ENCODE results near the gene RCN2.
A peak's percentile ranks its signal among the peaks of the same experiment; 100 is the strongest.

RCN2 gene

GRCh38 chr15:76976572-76977270, 45.2 kb downstream of the RCN2 start:
- no peak for DNase-seq

- DNase-seq = no peak
Observed at GRCh38 chr15:76978522-76979330, 47.2 kb downstream of the RCN2 start.

- DNase-seq = no peak
Observed at GRCh38 chr15:76979331-76979925, 47.9 kb downstream of the RCN2 start.

GRCh38 chr15:76979996-76980520, 48.5 kb downstream of the RCN2 start:
- no peak for DNase-seq

- DNase-seq = no peak
Observed at GRCh38 chr15:76982356-76982755, 50.8 kb downstream of the RCN2 start.

GRCh38 chr15:76982756-76983155, 51.2 kb downstream of the RCN2 start:
- DNase-seq = no peak

GRCh38 chr15:76983590-76984375, 52.2 kb downstream of the RCN2 start:
- DNase-seq = no peak

- DNase-seq = no peak
Observed at GRCh38 chr15:76986743-76987142, 55.2 kb downstream of the RCN2 start.

GRCh38 chr15:76987276-76987675, 55.7 kb downstream of the RCN2 start:
- DNase-seq = no peak

GRCh38 chr15:76987896-76988860, 56.6 kb downstream of the RCN2 start:
- peak; percentile 50 for DNase-seq

- no peak for DNase-seq
Observed at GRCh38 chr15:76988867-76989780, 57.6 kb downstream of the RCN2 start.

GRCh38 chr15:76991048-76991447, 59.5 kb downstream of the RCN2 start:
- peak; percentile 9 for DNase-seq

GRCh38 chr15:76991741-76992645, 60.4 kb downstream of the RCN2 start:
- DNase-seq = peak; percentile 25

- peak; percentile 25 for DNase-seq
Observed at GRCh38 chr15:76993114-76993725, 61.7 kb downstream of the RCN2 start.

- peak; percentile 70 for DNase-seq
Observed at GRCh38 chr15:76994001-76994400, 62.5 kb downstream of the RCN2 start.

GRCh38 chr15:76994496-76994895, 62.9 kb downstream of the RCN2 start:
- DNase-seq = no peak

GRCh38 chr15:76994971-76995945, 63.7 kb downstream of the RCN2 start, which contains the start of gene PSTPIP1:
PSTPIP1 (plus strand) TSS chr15:76995126; CDS start chr15:76995574, 448 bp downstream.
- peak; percentile 75 for DNase-seq
